ENCODE data around the gene RIT1. TPM values are rescaled to one million over a fixed set of nuclear protein-coding genes. Genes with fewer than 3 reads are reported as not detected.

RIT1 gene
- total and polyA plus RNA-seq, 7 donors: 5.1 to 16.9 (median 11.1) TPM

DNA sequence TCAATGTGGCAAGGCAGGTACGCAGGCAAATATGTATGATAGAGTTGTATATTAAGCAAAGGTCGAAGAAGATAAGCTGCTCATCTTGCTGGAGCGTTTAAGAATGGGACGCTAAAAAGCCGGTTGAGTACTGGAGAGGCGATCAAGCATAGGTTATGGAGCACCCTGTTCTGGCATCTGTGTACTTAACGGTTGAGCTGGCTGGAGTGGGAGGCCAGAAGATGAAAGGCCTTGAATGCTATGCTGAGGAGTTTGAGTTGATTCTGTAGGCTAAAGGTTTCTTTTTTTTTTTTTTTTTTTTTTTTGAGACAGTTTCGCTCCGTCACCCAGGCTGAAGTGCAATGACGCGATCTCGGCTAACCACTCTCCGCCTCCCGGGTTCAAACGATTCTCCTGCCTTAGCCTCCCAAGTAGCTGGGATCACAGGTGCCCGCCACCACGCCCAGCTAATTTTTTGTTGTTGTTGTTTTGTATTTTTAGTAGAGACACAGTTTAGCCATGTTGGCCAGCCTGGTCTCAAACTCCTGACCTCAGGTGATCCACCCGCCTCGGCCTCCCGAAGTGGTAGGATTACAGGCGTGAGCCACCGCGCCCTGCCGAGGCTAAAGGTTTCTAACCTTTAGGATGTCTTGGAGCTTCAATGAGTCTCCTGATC, 23.9 kb upstream of the RIT1 start:
- Histone ChIP-seq H3K4me1 (peaks cover 35% of the 10 kb centered on the region), H3K27me3 (ENCODE audit: insufficient read depth in 3 of 3, low read length in 2 of 3) (no peaks in the 10 kb centered on the region), H3K4me3 (peak overlapping the region; percentile 83), H3K9me3 (no peaks in the 10 kb centered on the region), H3K36me3 (ENCODE audit: insufficient read depth in 1 of 2, low read depth in 1 of 2) (peaks cover 3 to 37% of the 10 kb centered on the region in 2 donors), H3K27ac (peak overlapping the region; percentile 97)
- peak in 2 of 4 donors; percentile 9 to 26 for ATAC-seq
- DNase-seq: no peak
- WGBS, 3 donors: 82 to 84% (median 82%) methylated on average over 22 to 24 of the region's 24 CpGs
- TF ChIP-seq, protein P1, sequence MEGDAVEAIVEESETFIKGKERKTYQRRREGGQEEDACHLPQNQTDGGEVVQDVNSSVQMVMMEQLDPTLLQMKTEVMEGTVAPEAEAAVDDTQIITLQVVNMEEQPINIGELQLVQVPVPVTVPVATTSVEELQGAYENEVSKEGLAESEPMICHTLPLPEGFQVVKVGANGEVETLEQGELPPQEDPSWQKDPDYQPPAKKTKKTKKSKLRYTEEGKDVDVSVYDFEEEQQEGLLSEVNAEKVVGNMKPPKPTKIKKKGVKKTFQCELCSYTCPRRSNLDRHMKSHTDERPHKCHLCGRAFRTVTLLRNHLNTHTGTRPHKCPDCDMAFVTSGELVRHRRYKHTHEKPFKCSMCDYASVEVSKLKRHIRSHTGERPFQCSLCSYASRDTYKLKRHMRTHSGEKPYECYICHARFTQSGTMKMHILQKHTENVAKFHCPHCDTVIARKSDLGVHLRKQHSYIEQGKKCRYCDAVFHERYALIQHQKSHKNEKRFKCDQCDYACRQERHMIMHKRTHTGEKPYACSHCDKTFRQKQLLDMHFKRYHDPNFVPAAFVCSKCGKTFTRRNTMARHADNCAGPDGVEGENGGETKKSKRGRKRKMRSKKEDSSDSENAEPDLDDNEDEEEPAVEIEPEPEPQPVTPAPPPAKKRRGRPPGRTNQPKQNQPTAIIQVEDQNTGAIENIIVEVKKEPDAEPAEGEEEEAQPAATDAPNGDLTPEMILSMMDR (IDR thresholded peaks at IDR 0.05): no peak
- intact Hi-C loops (cut with DNase I): no loop called here

DNA sequence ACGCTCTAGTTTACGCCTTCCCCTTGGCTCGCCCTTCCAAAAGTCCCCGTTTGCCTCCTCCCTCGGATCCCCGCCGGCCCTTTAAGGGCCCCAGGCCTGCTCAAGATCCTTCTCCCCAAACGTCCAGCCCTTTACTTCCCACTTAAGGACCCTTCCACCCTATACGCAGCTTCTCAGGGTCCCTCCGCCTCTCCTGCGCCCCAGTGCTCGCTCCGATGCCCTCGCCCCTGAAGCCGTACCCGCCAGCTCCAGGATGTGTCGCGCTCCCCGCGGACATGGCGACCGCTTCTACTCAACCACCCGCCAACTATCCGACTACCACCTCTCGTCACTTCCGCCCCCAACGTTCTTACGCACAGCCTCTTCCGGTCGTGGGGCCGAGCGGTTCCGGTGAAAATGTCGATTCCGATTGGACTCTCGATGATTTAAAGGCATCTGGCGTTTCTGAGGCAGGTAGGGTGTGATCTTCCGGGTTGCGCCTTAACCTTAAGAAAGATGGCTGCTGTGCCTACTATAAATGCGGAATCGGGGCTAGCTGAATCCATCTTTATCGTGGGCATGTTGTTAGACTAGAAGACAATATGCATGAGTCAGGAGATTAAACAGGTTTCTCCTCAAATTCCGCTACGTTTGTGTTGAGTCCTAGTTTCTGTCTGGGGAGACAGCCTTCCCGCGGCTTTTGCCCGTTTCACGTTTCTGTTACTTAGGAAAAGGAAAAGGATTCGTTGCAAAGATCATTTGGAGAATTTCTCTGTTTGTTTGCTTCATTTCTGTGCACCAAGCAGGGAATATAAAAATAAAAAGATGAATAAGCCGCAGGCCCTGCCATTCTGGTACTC, 23.2 kb upstream of the RIT1 start, which contains the start of gene KHDC4:
TSS of gene KHDC4 (minus strand) at position 317 of the 839 bp plus-strand sequence. CDS start at position 277, 40 bp downstream.
- peaks cover 36% of the 10 kb centered on the region for H3K4me1 ChIP-seq
- intact Hi-C loops (cut with DNase I): no loop called here

DNA sequence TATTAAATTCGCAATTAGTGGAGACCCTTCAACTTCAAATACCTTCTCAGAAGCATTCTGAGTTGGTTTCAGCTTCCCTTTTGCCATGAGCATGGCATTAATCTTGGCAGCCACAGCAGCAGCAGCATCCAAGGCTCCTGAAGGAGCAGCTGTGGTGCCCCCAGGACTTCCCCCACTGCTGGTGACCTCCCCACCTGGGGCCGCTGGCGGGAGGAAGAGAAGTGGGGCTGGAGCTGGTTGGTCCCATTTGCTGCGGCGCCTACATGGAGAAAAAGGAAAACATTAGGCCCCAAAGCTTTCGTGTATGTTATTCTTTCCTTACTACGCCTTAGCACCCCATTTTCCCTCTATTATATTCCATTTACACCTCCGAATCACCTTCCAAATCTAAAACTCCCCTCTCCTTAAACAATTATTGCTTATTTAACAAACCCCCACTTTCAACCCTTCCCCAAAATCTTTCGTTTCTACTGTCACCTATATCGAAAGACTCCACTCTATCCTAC, 22.5 kb upstream of the RIT1 start:
- TF ChIP-seq, protein P1 (IDR thresholded peaks at IDR 0.05): no peak
- H3K4me3 ChIP-seq: peak overlapping the region; percentile 83
- peak in 2 of 4 donors; percentile 13 to 19 for ATAC-seq
- intact Hi-C loops (cut with DNase I): no loop called here
- DNase-seq: no peak
- H3K27me3 ChIP-seq (ENCODE audit: insufficient read depth in 3 of 3, low read length in 2 of 3): no peaks in the 10 kb centered on the region
- peak overlapping the region; percentile 97 for H3K27ac ChIP-seq
- H3K36me3 ChIP-seq (ENCODE audit: insufficient read depth in 1 of 2, low read depth in 1 of 2): peaks cover 8 to 51% of the 10 kb centered on the region in 2 donors
- H3K9me3 ChIP-seq: no peaks in the 10 kb centered on the region
- WGBS, 3 donors: 2 to 4% (median 2%) methylated on average over 9 to 10 of the region's 10 CpGs
- peaks cover 36% of the 10 kb centered on the region for H3K4me1 ChIP-seq

More for the DNA sequence above, 23.2 kb upstream of the RIT1 start, which contains the start of gene KHDC4:
- Histone ChIP-seq H3K36me3 (ENCODE audit: insufficient read depth in 1 of 2, low read depth in 1 of 2) (peaks cover 4 to 44% of the 10 kb centered on the region in 2 donors), H3K27ac (peak within 1 kb of the TSS; percentile 97), H3K27me3 (ENCODE audit: insufficient read depth in 3 of 3, low read length in 2 of 3) (no peaks in the 10 kb centered on the region), H3K9me3 (no peaks in the 10 kb centered on the region), H3K4me3 (peak within 1 kb of the TSS; percentile 83)
- DNase-seq: peak; percentile 94 to 97
- 1% methylated on average over 50 of the region's 50 CpGs for WGBS, 3 donors
- TF ChIP-seq, protein P1 (IDR thresholded peaks at IDR 0.05): no peak
- ATAC-seq: peak; percentile 96 to 97 (median 96)

DNA sequence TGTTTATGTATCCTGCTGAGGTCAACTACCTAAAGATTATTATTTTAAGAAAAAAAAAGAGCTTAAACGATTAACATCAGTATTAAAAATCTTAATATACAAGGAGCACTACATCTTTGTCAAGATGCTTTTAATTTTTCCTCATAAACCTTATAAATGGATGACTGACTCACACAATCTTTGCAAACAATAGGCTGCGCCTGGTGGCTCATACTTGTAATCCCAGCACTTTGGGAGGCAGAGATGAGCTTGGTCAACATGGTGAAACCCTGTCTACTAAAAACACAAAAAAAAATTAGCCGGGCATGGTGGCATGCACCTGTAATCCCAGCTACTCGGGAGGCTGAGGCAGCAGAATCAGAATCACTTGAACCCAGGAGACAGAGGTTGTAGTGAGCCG, 21.3 kb upstream of the RIT1 start:
- H3K4me3 ChIP-seq: peak overlapping the region; percentile 83
- H3K27me3 ChIP-seq (ENCODE audit: insufficient read depth in 3 of 3, low read length in 2 of 3): no peaks in the 10 kb centered on the region
- H3K27ac ChIP-seq: no peak overlapping the region
- H3K4me1 ChIP-seq: peaks cover 36% of the 10 kb centered on the region
- ATAC-seq (no peak), DNase-seq (no peak)
- no peaks in the 10 kb centered on the region for H3K9me3 ChIP-seq
- TF ChIP-seq, protein P1 (IDR thresholded peaks at IDR 0.05): no peak
- intact Hi-C loops (cut with DNase I): no loop called here
- H3K36me3 ChIP-seq (ENCODE audit: insufficient read depth in 1 of 2, low read depth in 1 of 2): peaks cover 8 to 62% of the 10 kb centered on the region in 2 donors
- 71 to 80% (median 78%) methylated on average over 5 of the region's 5 CpGs for WGBS, 3 donors

Measured in psoas muscle (tissue), 8 donors.